ENCODE measurements around the gene ARHGAP8. TPM values are rescaled to one million over a fixed set of nuclear protein-coding genes. Genes with fewer than 3 reads are reported as not detected.

The ARHGAP8 gene
- total RNA-seq, 1 donor from 2014 or later: 2.8 TPM

DNA sequence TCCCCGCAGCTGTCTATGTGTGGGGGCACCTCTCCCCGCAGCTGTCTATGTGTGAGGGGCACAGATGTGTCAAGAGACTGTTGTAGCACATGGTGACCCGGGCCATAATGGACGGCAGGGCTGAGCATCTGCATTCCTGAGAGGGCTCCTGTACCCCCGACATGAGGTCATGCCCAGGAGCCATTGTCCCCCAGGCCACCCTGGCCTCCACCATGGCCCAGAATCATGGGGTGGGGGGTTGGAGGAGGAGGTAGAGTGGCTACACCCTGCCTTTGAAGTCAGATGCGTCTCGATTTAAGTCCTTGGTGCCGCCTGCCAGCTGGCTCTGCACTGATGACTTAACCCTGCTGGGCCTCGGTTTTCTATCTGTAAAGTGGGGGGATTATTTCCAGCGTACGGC is 49.1 kb downstream of the ARHGAP8 start:
- no peak overlapping the region for H3K4me3 ChIP-seq (ENCODE audit: insufficient read depth, low read depth, low read length)
- TF ChIP-seq, protein P1, sequence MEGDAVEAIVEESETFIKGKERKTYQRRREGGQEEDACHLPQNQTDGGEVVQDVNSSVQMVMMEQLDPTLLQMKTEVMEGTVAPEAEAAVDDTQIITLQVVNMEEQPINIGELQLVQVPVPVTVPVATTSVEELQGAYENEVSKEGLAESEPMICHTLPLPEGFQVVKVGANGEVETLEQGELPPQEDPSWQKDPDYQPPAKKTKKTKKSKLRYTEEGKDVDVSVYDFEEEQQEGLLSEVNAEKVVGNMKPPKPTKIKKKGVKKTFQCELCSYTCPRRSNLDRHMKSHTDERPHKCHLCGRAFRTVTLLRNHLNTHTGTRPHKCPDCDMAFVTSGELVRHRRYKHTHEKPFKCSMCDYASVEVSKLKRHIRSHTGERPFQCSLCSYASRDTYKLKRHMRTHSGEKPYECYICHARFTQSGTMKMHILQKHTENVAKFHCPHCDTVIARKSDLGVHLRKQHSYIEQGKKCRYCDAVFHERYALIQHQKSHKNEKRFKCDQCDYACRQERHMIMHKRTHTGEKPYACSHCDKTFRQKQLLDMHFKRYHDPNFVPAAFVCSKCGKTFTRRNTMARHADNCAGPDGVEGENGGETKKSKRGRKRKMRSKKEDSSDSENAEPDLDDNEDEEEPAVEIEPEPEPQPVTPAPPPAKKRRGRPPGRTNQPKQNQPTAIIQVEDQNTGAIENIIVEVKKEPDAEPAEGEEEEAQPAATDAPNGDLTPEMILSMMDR (IDR thresholded peaks at IDR 0.05; ENCODE audit: insufficient read depth, low read depth, low read length): no peak
- TF ChIP-seq EZH2 (IDR thresholded peaks at IDR 0.05; ENCODE audit: insufficient read depth, low read length): no peak
- H3K9me3 ChIP-seq (ENCODE audit: insufficient read depth, low read depth, low read length): no peaks in the 10 kb centered on the region
- no peak overlapping the region for H3K9ac ChIP-seq (ENCODE audit: low read length)
- no peak overlapping the region for H2AFZ ChIP-seq (ENCODE audit: low read depth, low read length)
- DNase-seq (ENCODE audit: low read depth) (no peak), FAIRE-seq (no peak)
- H3K4me1 ChIP-seq (ENCODE audit: insufficient read depth, low read length): no peaks in the 10 kb centered on the region
- H3K27ac Mint-ChIP-seq (ENCODE audit: unreplicated experiment): no peak overlapping the region
- no peak overlapping the region for H3K27ac ChIP-seq (ENCODE audit: low read depth, low read length)
- H3K9me3 Mint-ChIP-seq (ENCODE audit: unreplicated experiment): peaks cover 6% of the 10 kb centered on the region
- no peaks in the 10 kb centered on the region for H4K20me1 ChIP-seq (ENCODE audit: insufficient read depth, low read length)
- no peak overlapping the region for H3K4me2 ChIP-seq (ENCODE audit: low read length)
- H3K79me2 ChIP-seq (ENCODE audit: insufficient read depth, low read length): no peaks in the 10 kb centered on the region
- peaks cover 10% of the 10 kb centered on the region for H3K27me3 ChIP-seq (ENCODE audit: insufficient read depth, low read length)
- H3K27me3 Mint-ChIP-seq (ENCODE audit: low read depth, unreplicated experiment): peaks cover 38% of the 10 kb centered on the region
- peaks cover 2% of the 10 kb centered on the region for H3K4me1 Mint-ChIP-seq (ENCODE audit: low read depth, unreplicated experiment)
- peaks cover 2% of the 10 kb centered on the region for H3K36me3 Mint-ChIP-seq (ENCODE audit: low read depth, unreplicated experiment)
- no peaks in the 10 kb centered on the region for H3K36me3 ChIP-seq (ENCODE audit: insufficient read depth, low read length)
- no peak overlapping the region for H3K4me3 Mint-ChIP-seq (ENCODE audit: unreplicated experiment)

DNA sequence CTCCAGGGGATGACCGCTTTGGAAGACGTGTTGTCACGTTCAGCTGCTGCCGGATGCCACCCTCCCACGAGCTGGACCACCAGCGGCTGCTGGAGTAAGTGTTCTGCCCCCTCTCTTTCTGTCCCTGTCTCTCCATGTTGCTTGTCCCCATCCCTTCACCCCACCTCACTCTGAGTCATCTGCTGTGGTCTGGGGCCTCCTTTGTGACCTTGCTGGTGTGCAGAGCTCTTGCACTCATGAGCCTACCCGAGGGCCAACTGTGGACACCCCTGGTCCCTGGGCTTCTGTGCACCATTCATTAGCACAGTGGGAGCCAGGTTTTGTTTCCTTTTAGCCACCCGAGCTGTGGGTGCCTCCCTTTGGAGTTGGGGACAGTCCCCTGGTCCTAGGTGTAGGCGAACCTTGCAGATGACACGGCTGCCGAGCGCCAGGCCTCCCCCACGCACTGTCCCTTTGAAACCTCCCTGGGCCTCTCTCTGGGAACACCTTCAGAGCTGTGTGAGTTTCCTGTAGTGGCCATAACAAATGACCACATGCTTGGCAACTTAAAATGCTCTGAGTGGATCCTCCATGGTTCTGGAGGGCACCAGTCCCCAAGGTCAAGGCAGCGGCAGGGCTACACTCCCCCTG is 49.8 kb downstream of the ARHGAP8 start:
- peaks cover 6% of the 10 kb centered on the region for H3K9me3 Mint-ChIP-seq (ENCODE audit: unreplicated experiment)
- no peak overlapping the region for H3K27ac Mint-ChIP-seq (ENCODE audit: unreplicated experiment)
- H3K4me3 Mint-ChIP-seq (ENCODE audit: unreplicated experiment): no peak overlapping the region
- H3K4me1 Mint-ChIP-seq (ENCODE audit: low read depth, unreplicated experiment): peaks cover 2% of the 10 kb centered on the region
- TF ChIP-seq, protein P1 (IDR thresholded peaks at IDR 0.05; ENCODE audit: insufficient read depth, low read depth, low read length): no peak
- TF ChIP-seq EZH2 (IDR thresholded peaks at IDR 0.05; ENCODE audit: insufficient read depth, low read length): no peak
- Histone ChIP-seq H3K27me3 (ENCODE audit: insufficient read depth, low read length) (peaks cover 9% of the 10 kb centered on the region), H2AFZ (ENCODE audit: low read depth, low read length) (no peak overlapping the region), H3K36me3 (ENCODE audit: insufficient read depth, low read length) (no peaks in the 10 kb centered on the region), H3K9ac (ENCODE audit: low read length) (no peak overlapping the region), H3K79me2 (ENCODE audit: insufficient read depth, low read length) (no peaks in the 10 kb centered on the region), H3K9me3 (ENCODE audit: insufficient read depth, low read depth, low read length) (no peaks in the 10 kb centered on the region), H4K20me1 (ENCODE audit: insufficient read depth, low read length) (no peaks in the 10 kb centered on the region), H3K4me1 (ENCODE audit: insufficient read depth, low read length) (no peaks in the 10 kb centered on the region), H3K27ac (ENCODE audit: low read depth, low read length) (no peak overlapping the region), H3K4me2 (ENCODE audit: low read length) (no peak overlapping the region), H3K4me3 (ENCODE audit: insufficient read depth, low read depth, low read length) (no peak overlapping the region)
- H3K27me3 Mint-ChIP-seq (ENCODE audit: low read depth, unreplicated experiment): peaks cover 35% of the 10 kb centered on the region
- no peak for DNase-seq (ENCODE audit: low read depth)
- peaks cover 2% of the 10 kb centered on the region for H3K36me3 Mint-ChIP-seq (ENCODE audit: low read depth, unreplicated experiment)
- FAIRE-seq: no peak

DNA sequence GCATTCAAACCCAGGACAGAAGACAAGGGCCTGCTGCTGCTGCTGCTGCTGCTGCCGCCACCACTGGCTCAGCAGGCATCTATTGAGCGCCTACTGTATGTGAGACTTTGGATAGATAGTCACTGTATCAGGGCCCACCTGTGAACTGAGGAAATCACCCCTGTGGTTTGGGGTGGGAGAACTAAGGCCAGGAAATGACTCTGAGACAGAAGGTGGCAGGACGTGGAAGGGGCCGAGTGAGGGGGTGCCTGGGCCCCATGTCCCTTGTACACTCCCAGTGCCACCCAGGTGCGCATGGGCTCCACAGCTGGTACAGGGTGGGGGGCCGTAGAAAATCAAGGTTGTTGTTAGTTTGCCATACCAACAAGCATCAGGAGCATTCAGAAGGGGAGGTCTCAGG is 50.6 kb downstream of the ARHGAP8 start:
- H3K4me3 Mint-ChIP-seq (ENCODE audit: unreplicated experiment): no peak overlapping the region
- Histone ChIP-seq H3K9me3 (ENCODE audit: insufficient read depth, low read depth, low read length) (no peaks in the 10 kb centered on the region), H3K4me2 (ENCODE audit: low read length) (no peak overlapping the region), H2AFZ (ENCODE audit: low read depth, low read length) (no peak overlapping the region), H4K20me1 (ENCODE audit: insufficient read depth, low read length) (no peaks in the 10 kb centered on the region), H3K4me3 (ENCODE audit: insufficient read depth, low read depth, low read length) (no peak overlapping the region), H3K27ac (ENCODE audit: low read depth, low read length) (no peak overlapping the region), H3K36me3 (ENCODE audit: insufficient read depth, low read length) (no peaks in the 10 kb centered on the region), H3K9ac (ENCODE audit: low read length) (no peak overlapping the region), H3K4me1 (ENCODE audit: insufficient read depth, low read length) (no peaks in the 10 kb centered on the region), H3K79me2 (ENCODE audit: insufficient read depth, low read length) (no peaks in the 10 kb centered on the region), H3K27me3 (ENCODE audit: insufficient read depth, low read length) (peaks cover 5% of the 10 kb centered on the region)
- DNase-seq (ENCODE audit: low read depth) (no peak), FAIRE-seq (no peak)
- H3K27me3 Mint-ChIP-seq (ENCODE audit: low read depth, unreplicated experiment): peaks cover 38% of the 10 kb centered on the region
- no peak for TF ChIP-seq EZH2 (IDR thresholded peaks at IDR 0.05; ENCODE audit: insufficient read depth, low read length)
- TF ChIP-seq, protein P1 (IDR thresholded peaks at IDR 0.05; ENCODE audit: insufficient read depth, low read depth, low read length): no peak
- H3K27ac Mint-ChIP-seq (ENCODE audit: unreplicated experiment): no peak overlapping the region
- peaks cover 2% of the 10 kb centered on the region for H3K36me3 Mint-ChIP-seq (ENCODE audit: low read depth, unreplicated experiment)
- H3K9me3 Mint-ChIP-seq (ENCODE audit: unreplicated experiment): peaks cover 6% of the 10 kb centered on the region
- peaks cover 2% of the 10 kb centered on the region for H3K4me1 Mint-ChIP-seq (ENCODE audit: low read depth, unreplicated experiment)
